SU-DHL-6 (cell line): ENCODE measurements around the gene DIAPH2.

ENCODE experiments used
- H2AFZ ChIP-seq: fragments of 200-600 bp; sonication (generic); 2 replicates; pipeline ENCODE4 v1.6.1; 2014; ENCODE audit warnings: low read depth, mild to moderate bottlenecking, moderate library complexity, mixed read lengths, antibody characterized with exemption, low read length; ENCODE audit not compliant: severe bottlenecking
- H3F3A ChIP-seq: fragments of 200-600 bp; shearing (Covaris generic); 2 replicates; pipeline ENCODE4 v1.6.0; 2016; ENCODE audit warnings: antibody characterized with exemption, mild to moderate bottlenecking; ENCODE audit not compliant: insufficient read depth
- H3K27ac ChIP-seq: fragments of 200-600 bp; sonication (generic); 2 replicates; pipeline ENCODE4 v1.5.1; 2016; ENCODE audit warnings: low read depth, mild to moderate bottlenecking, low read length, moderate library complexity, mixed read lengths
- H3K27me3 ChIP-seq: fragments of 200-600 bp; sonication (generic), shearing (Covaris generic); 2 replicates; pipeline ENCODE4 v1.6.0; 2014; ENCODE audit warnings: mild to moderate bottlenecking, low read length
- H3K36me3 ChIP-seq: fragments of 200-600 bp; sonication (generic); 2 replicates; pipeline ENCODE4 v1.6.1; 2014; ENCODE audit warnings: mild to moderate bottlenecking, low read length, mixed read lengths
- H3K4me2 ChIP-seq: fragments of 300-600, 200-600 bp; shearing (Covaris generic), sonication (generic); 2 replicates; pipeline ENCODE4 v1.6.0; 2014; ENCODE audit warnings: low read length, low read depth, mild to moderate bottlenecking; ENCODE audit not compliant: poor library complexity, severe bottlenecking
- H3K4me3 ChIP-seq: fragments of 200-600 bp; sonication (generic); 2 replicates; pipeline ENCODE4 v1.5.1; 2014; ENCODE audit warnings: antibody characterized with exemption, low read length, mild to moderate bottlenecking, mixed read lengths; ENCODE audit not compliant: insufficient read depth, poor library complexity, severe bottlenecking
- H3K79me2 ChIP-seq: fragments of 200-600 bp; sonication (generic); 2 replicates; pipeline ENCODE4 v1.6.1; 2014; ENCODE audit warnings: mild to moderate bottlenecking, low read length, moderate library complexity; ENCODE audit not compliant: insufficient read depth
- H3K9ac ChIP-seq: fragments of 200-600 bp; sonication (generic); 2 replicates; pipeline ENCODE4 v1.7.0; 2014; ENCODE audit warnings: mild to moderate bottlenecking, low read length
- H3K9me2 ChIP-seq: fragments of 200-600 bp; sonication (generic); replicated peaks from 2 replicates; pipeline ENCODE4 v1.6.1; 2014; ENCODE audit warnings: low read length; ENCODE audit not compliant: insufficient read depth
- H3K9me3 ChIP-seq: fragments of 200-600 bp; sonication (generic); 2 replicates; pipeline ENCODE4 v1.6.1; 2014; ENCODE audit warnings: low read length, mixed read lengths; ENCODE audit not compliant: insufficient read depth
- H4K20me1 ChIP-seq: fragments of 200-600 bp; sonication (generic); 2 replicates; pipeline ENCODE4 v1.6.1; 2014; ENCODE audit warnings: low read depth, mild to moderate bottlenecking, antibody characterized with exemption, low read length, moderate library complexity, mixed read lengths
- CTCF ChIP-seq: fragments of 200-600 bp; sonication (generic); IDR thresholded peaks from one replicate; pipeline ENCODE4 v1.5.1; 2017; ENCODE audit warnings: antibody characterized with exemption, mild to moderate bottlenecking, low read length, moderate library complexity; ENCODE audit not compliant: insufficient read depth, poor library complexity, severe bottlenecking
- EZH2phosphoT487 ChIP-seq: fragments of 200-600 bp; sonication (generic), shearing (Covaris generic); conservative IDR thresholded peaks from 2 replicates; pipeline ENCODE4 v1.6.1; 2018; ENCODE audit warnings: mild to moderate bottlenecking, antibody characterized with exemption, low read length, moderate library complexity, mixed read lengths

The DIAPH2 gene

GRCh38 chrX:97322401-97322800 is 637.8 kb downstream of the DIAPH2 start:
- TF ChIP-seq CTCF (no peak), EZH2phosphoT487 (no peak)
- Histone ChIP-seq H3K36me3 (no peaks in the 10 kb centered on the region), H3K27ac (0 out of 2 replicates have a peak overlapping the region, but pooled peaks have one; percentile 23), H3K9me3 (no peaks in the 10 kb centered on the region), H3K79me2 (no peaks in the 10 kb centered on the region), H3K4me2 (no peak overlapping the region), H3F3A (peaks cover 8% of the 10 kb centered on the region), H3K4me3 (no peak overlapping the region), H3K9ac (no peak overlapping the region), H3K27me3 (no peaks in the 10 kb centered on the region), H2AFZ (no peak overlapping the region), H4K20me1 (no peaks in the 10 kb centered on the region), H3K9me2 (no peaks in the 10 kb centered on the region)

GRCh38 chrX:97326456-97326855 is 641.8 kb downstream of the DIAPH2 start:
- Histone ChIP-seq H3K9ac (0 out of 2 replicates have a peak overlapping the region, but pooled peaks have one; percentile 8), H3K4me2 (peak overlapping the region; percentile 65), H3K36me3 (no peaks in the 10 kb centered on the region), H3K27me3 (no peaks in the 10 kb centered on the region), H2AFZ (no peak overlapping the region), H3K27ac (peak overlapping the region; percentile 92), H3K4me3 (no peak overlapping the region), H3K79me2 (no peaks in the 10 kb centered on the region), H3K9me3 (no peaks in the 10 kb centered on the region), H3K9me2 (no peaks in the 10 kb centered on the region), H3F3A (peaks cover 8% of the 10 kb centered on the region), H4K20me1 (no peaks in the 10 kb centered on the region)
- TF ChIP-seq EZH2phosphoT487, result no peak
- no peak for TF ChIP-seq CTCF

- no peaks in the 10 kb centered on the region for H4K20me1 ChIP-seq
- no peaks in the 10 kb centered on the region for H3K9me3 ChIP-seq
- H3K9ac ChIP-seq, result 0 out of 2 replicates have a peak overlapping the region, but pooled peaks have one; percentile 6
- H3K36me3 ChIP-seq, result no peaks in the 10 kb centered on the region
- TF ChIP-seq EZH2phosphoT487 (no peak), CTCF (no peak)
- H3F3A ChIP-seq, result peaks cover 15% of the 10 kb centered on the region
- H3K79me2 ChIP-seq, result no peaks in the 10 kb centered on the region
- no peaks in the 10 kb centered on the region for H3K9me2 ChIP-seq
- no peak overlapping the region for H3K4me3 ChIP-seq
- H3K27ac ChIP-seq, result peak overlapping the region; percentile 69
- H2AFZ ChIP-seq, result no peak overlapping the region
- no peaks in the 10 kb centered on the region for H3K27me3 ChIP-seq
- peak overlapping the region; percentile 43 for H3K4me2 ChIP-seq
These were observed 644.3 kb downstream of the DIAPH2 start for GRCh38 chrX:97328853-97329390.
